Uterus (tissue), 4 donors: ENCODE data around the gene RBM26. TPM values are rescaled to one million over a fixed set of nuclear protein-coding genes. Genes with fewer than 3 reads are reported as not detected.
A peak's percentile ranks its signal among the peaks of the same experiment; 100 is the strongest.

ENCODE experiments used
- DNase-seq, 2 donors: peaks; one replicate each; pipeline ENCODE4 v3.0.0-alpha.2; 2019 to 2020
- H3K27ac ChIP-seq, 2 donors: fragments of 200-600 bp; sonication (generic); 1 replicate in 1 of 2; 2 replicates in 1 of 2; pipeline ENCODE4 v1.5.1; 2016 to 2018
- H3K27me3 ChIP-seq, 2 donors: fragments of 200-600 bp; sonication (generic); one replicate each; pipeline ENCODE4 v1.5.1; 2018 to 2019; ENCODE audit warnings: control low read depth in 1 of 2
- H3K36me3 ChIP-seq, 2 donors: fragments of 200-600 bp; sonication (generic); one replicate each; pipeline ENCODE4 v1.5.1; 2019; ENCODE audit warnings: control low read depth in 1 of 2
- H3K4me1 ChIP-seq, 2 donors: fragments of 200-600 bp; sonication (generic); one replicate each; pipeline ENCODE4 v1.5.1; 2018 to 2019; ENCODE audit warnings: control low read depth in 1 of 2
- H3K4me3 ChIP-seq, 2 donors: fragments of 200-600 bp; sonication (generic); 1 replicate in 1 of 2; 2 replicates in 1 of 2; pipeline ENCODE4 v1.5.1; 2018 to 2019; ENCODE audit warnings: mild to moderate bottlenecking in 1 of 2
- H3K9me3 ChIP-seq, 2 donors: fragments of 200-600 bp; sonication (generic); one replicate each; pipeline ENCODE4 v1.5.1; 2019; ENCODE audit warnings: control low read depth in 1 of 2
- POLR2A ChIP-seq, 2 donors: fragments of 450-650 bp; IDR thresholded peaks; one replicate each; pipeline ENCODE4 v1.6.1; 2016; ENCODE audit warnings: antibody characterized with exemption in 2 of 2, mild to moderate bottlenecking in 1 of 2, moderate library complexity in 1 of 2
- intact Hi-C: fragments of 100-400 bp; cut with DNase I; formaldehyde crosslinking; loops from one replicate; pipeline ENCODE4 v1.15.1; 2023; ENCODE audit warnings: low total_unique reads
- total RNA-seq, 4 donors: library from RNA; depleted of rRNA in 3 of 4; stranded (reverse); fragments of >200 nt in 3 of 4; gene quantifications; one replicate each; pipeline versions ENCODE4 v1.1.0 to v1.2.4, GENCODE V29; 2014 to 2023
- TF ChIP-seq, protein P1 (sequence below), 4 experiments: fragments of 200-600 bp in 2 of 4; fragments of 450-650 bp in 2 of 4; sonication (generic) in 2 of 4; IDR thresholded peaks; one replicate each; pipeline ENCODE4 v1.5.1; 2016 to 2019; ENCODE audit warnings: antibody characterized with exemption in 4 of 4, mild to moderate bottlenecking in 2 of 4, moderate library complexity in 1 of 4
- donor health status: DM: yes; HTN: yes; CAD: no.

The RBM26 gene
- total RNA-seq, 4 donors from 2014 or later: 33.8 to 83.8 (median 54.5) TPM

DNA sequence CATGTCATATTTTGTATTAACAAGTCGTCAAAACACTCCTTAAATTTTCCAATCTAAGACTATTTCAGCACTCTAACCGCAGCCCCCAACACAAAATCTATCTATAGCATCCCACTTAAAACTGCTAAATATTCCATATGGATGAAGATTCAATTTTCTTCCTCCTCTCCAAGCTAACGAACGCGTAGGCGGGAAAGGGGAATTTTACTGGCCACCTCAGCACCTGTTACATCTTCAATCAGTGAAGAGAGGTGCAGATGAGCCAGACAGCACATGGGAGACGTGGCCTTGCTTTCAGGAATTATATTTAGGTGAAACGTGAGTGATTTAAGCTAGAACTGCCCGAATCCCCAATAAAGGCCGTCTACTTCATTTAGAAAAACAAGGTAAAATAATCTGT, 1.1 kb downstream of the RBM26 start:
- no peak for DNase-seq
- TF ChIP-seq POLR2A (IDR thresholded peaks at IDR 0.05): no peak
- TF ChIP-seq, protein P1, sequence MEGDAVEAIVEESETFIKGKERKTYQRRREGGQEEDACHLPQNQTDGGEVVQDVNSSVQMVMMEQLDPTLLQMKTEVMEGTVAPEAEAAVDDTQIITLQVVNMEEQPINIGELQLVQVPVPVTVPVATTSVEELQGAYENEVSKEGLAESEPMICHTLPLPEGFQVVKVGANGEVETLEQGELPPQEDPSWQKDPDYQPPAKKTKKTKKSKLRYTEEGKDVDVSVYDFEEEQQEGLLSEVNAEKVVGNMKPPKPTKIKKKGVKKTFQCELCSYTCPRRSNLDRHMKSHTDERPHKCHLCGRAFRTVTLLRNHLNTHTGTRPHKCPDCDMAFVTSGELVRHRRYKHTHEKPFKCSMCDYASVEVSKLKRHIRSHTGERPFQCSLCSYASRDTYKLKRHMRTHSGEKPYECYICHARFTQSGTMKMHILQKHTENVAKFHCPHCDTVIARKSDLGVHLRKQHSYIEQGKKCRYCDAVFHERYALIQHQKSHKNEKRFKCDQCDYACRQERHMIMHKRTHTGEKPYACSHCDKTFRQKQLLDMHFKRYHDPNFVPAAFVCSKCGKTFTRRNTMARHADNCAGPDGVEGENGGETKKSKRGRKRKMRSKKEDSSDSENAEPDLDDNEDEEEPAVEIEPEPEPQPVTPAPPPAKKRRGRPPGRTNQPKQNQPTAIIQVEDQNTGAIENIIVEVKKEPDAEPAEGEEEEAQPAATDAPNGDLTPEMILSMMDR (IDR thresholded peaks at IDR 0.05): no peak
- Histone ChIP-seq H3K4me3 (peak overlapping the region; percentile 83 to 99), H3K36me3 (no peaks in the 10 kb centered on the region), H3K27me3 (no peaks in the 10 kb centered on the region), H3K9me3 (no peaks in the 10 kb centered on the region), H3K27ac (peak overlapping the region; percentile 95 to 98), H3K4me1 (no peaks in the 10 kb centered on the region)
- intact Hi-C loops: no loop called here

DNA sequence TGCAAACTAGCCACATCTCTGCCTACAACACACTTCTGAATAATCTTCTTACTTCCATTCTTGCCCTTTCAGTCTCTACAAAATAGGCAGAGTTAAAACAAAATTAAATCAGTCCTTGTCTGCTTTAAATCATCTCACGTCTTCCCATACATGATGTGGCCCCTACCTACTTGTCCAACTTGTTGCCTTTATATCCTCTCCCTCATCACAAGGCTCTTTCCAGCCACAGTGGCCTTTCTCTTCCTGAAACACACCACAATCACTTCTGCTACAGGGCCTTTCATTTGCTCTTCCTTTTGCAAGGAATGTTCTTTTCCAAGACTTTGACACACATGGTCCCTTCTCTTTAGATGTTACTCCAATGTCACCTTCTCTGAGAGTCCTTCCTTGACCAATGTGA, 1.7 kb downstream of the RBM26 start:
- intact Hi-C loops: no loop called here
- H3K9me3 ChIP-seq: no peaks in the 10 kb centered on the region
- H3K4me1 ChIP-seq: no peaks in the 10 kb centered on the region
- no peaks in the 10 kb centered on the region for H3K27me3 ChIP-seq
- TF ChIP-seq POLR2A (IDR thresholded peaks at IDR 0.05): no peak
- TF ChIP-seq, protein P1 (IDR thresholded peaks at IDR 0.05): no peak
- DNase-seq: no peak
- H3K4me3 ChIP-seq: peak overlapping the region; percentile 83 to 99
- H3K27ac ChIP-seq: peak overlapping the region in 1 of 2 donors; percentile 95
- no peaks in the 10 kb centered on the region for H3K36me3 ChIP-seq

DNA sequence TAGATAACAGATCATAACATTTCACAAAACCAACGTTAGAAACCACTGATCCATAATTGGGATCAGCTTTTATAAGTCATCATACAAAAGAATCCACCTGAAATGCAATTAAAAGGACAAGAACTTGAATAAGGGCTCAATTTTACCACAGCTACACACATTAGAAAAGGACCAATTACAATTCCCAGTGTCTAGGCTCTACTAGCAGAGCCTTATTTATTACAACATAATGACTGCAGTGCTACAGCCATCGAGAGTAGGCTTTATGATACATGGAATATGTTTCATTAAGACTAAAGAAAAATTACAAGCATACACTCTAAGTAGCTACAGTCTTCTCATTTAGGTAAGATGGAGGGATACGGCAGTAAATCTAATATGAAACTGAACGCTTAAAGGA, 2.9 kb downstream of the RBM26 start:
- H3K27me3 ChIP-seq: no peaks in the 10 kb centered on the region
- H3K4me3 ChIP-seq: no peak overlapping the region
- intact Hi-C loops: no loop called here
- peak overlapping the region in 1 of 2 donors; percentile 18 for H3K27ac ChIP-seq
- TF ChIP-seq POLR2A (IDR thresholded peaks at IDR 0.05): no peak
- TF ChIP-seq, protein P1 (IDR thresholded peaks at IDR 0.05): no peak
- no peak for DNase-seq
- H3K4me1 ChIP-seq: no peaks in the 10 kb centered on the region
- no peaks in the 10 kb centered on the region for H3K9me3 ChIP-seq
- no peaks in the 10 kb centered on the region for H3K36me3 ChIP-seq

DNA sequence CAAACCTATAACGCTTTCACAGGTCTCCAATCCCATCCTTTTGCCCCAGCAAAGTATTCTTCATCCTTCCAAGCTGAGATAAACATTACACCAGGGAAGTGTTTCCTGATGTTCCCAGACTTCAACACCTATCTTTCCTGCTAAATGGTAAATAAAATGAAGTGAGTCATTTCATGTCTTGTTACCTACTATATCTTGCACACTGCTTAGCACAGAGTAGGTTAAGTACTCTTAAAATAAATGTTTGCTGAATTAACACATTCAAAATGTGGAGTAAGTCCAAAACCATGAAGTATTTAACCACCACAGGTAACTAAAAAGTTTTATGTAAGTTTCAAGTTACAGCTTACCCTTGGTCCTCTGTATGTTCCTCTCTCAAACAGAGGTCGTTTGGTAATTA, 3.4 kb downstream of the RBM26 start:
- no peak for DNase-seq
- intact Hi-C loops: no loop called here
- Histone ChIP-seq H3K27ac (peak overlapping the region in 1 of 2 donors; percentile 18), H3K4me3 (no peak overlapping the region), H3K4me1 (no peaks in the 10 kb centered on the region), H3K9me3 (no peaks in the 10 kb centered on the region), H3K36me3 (no peaks in the 10 kb centered on the region), H3K27me3 (no peaks in the 10 kb centered on the region)
- TF ChIP-seq POLR2A (IDR thresholded peaks at IDR 0.05): no peak

DNA sequence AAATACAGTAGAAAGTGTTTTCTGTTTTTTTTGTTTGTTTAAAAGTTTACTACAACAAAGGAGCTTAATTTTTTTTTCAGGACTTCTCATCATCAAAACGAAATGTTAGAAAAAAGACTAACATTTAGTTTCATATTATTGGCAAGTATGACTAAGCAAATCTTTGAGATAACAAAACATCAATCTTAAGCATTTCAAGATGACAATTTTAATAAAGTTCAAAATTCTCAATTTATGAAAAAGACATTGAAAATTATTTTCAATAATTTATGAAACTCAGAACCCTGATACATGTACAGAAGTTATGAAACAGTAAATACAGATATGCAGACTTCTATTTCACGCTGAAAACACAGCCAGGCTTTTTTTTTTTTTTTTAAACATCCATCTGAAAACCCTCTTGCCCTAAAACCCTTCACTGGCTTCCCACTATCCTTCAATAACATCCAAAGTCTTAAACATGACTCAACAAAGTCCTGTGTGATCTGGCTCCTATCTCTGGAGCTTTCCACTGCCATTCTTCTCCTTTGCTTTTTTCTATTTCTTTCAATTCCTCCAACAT, 3.9 kb downstream of the RBM26 start:
- DNase-seq: no peak
- Histone ChIP-seq H3K36me3 (no peaks in the 10 kb centered on the region), H3K4me1 (no peaks in the 10 kb centered on the region), H3K27ac (peak overlapping the region in 1 of 2 donors; percentile 3), H3K9me3 (no peaks in the 10 kb centered on the region), H3K4me3 (no peak overlapping the region), H3K27me3 (no peaks in the 10 kb centered on the region)
- TF ChIP-seq POLR2A (IDR thresholded peaks at IDR 0.05): no peak
- TF ChIP-seq, protein P1 (IDR thresholded peaks at IDR 0.05): no peak
- intact Hi-C loops: no loop called here
